Measurements from ENCODE around the gene SERPING1.
"Not testable (repeated sequence)": the region's sequence is repeated elsewhere in the genome, so short reads cannot be mapped to it uniquely, and the experiment has no call there.

Gene SERPING1

DNA sequence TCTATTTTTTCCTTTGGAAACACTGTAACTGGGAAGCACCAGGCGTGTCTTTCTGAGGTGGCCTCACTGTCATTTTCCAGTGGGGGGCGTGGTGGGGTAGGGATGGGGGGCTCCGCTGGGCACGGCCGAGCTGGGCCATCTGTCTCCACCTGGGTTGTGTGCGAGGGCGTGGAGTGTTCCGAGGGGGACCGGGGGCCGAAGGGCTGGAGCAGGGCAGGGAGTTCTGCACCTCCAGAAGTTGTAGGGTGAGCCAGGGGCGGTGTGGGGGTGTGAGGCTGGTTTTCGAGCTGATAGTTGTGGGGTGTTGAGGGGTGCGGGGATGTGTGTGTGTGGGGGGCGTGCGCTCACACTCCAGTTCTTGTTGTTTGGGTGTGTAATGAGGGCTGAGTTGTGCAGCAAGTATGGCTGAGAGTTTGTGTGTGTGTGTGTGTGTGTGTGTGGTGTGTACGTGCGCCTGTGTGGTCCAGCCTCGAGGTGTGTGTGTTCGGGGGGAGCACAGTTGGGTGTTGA lies 41.4 kb downstream of the SERPING1 start:
- no peak for DNase-seq

DNA sequence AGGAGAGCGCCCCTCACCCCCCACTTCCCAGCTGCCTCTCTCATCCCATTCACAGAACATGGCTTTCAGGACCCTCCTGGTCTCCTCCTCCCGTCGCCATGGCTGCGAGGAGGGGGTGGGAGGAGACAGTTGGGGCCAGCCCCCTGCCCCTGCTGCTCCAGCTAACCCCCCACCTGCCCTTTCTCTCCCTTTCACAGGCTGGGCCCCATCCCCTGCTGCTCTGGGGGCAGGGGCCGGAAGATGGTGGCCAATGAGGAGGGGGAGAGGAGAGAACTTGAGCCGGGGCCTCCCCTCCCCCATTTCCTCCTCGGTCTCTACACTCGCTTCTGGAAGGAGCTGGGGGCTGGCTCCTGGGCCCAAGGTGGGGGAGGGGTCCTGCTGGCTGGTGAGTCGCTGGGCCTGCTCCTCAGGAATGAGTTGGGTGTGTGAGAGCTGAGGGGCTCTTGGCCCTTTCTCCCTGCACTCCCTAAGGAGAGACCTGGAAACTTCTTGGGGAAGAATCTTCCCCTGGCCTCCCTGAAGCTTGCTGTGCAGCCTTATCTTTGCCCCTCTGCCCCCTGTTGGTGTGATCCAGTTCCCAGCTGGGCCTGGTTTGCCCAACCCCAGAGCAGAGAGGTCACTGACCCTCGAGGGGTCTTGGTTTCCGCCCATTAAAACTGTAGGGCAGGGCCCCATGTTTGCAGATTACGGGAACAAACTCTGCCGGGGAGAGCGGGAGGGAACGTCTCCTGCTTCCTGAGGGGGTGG lies 42.0 kb downstream of the SERPING1 start:
- no peak for DNase-seq

- no peak for DNase-seq
These were observed 42.7 kb downstream of the SERPING1 start for GRCh38 chr11:57640068-57640800.

DNA sequence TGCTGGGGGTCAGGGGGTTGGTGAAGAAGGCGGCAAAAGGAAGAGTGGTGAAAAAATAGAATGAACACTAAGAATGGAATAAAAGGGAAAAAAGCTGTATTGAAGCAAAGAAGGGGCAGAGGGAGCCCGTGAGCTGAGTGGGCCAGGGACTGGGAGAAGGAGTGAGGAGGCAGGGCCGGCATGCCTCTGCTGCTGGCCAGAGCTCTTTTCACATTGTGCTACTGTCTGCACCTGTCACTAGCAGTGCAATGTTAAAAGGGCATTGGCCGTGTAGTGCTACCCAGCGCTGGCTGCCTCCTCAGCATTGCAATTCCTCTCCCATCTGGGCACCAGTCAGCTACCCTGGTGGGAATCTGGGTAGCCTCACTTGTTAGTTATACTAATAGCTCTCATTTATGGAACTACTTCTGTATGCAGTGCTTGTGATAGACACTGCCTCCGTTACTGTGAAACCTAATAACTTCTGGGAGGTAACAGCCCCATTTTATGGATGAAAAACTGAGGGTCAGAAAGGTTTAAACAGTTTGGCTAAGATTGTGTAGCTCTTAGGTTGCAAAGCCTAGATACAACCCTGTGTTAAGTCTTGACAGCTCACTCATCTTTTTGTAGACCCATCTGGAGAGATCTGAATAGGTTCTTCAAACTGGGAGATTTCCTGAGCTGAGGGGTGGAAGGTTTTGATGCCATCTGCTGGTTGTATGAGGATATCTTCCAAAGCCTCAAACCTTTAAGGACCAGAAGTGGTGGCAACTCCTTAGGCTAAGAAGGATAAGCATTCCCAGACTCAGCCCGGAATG lies 43.7 kb downstream of the SERPING1 start:
- peak; percentile 70 for DNase-seq

DNA sequence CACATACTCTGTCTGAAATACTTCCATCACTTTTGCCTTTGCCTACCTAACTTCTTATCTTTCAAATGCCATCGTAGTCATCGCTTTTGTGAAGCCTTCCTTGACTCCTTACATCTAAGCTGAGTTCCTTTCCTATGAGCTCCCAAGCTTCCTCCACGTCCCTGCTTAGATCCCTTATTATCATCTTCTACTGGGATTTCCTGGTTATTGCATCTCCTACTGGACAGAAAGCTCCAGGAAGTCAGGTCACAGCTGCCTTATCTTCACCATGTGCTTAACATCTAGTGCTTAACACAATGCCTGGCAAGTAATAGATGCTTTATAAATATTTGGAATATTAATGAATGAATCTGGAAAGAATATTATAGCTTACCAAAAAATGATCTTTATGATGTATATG lies 46.3 kb downstream of the SERPING1 start:
- no peak for DNase-seq

DNA sequence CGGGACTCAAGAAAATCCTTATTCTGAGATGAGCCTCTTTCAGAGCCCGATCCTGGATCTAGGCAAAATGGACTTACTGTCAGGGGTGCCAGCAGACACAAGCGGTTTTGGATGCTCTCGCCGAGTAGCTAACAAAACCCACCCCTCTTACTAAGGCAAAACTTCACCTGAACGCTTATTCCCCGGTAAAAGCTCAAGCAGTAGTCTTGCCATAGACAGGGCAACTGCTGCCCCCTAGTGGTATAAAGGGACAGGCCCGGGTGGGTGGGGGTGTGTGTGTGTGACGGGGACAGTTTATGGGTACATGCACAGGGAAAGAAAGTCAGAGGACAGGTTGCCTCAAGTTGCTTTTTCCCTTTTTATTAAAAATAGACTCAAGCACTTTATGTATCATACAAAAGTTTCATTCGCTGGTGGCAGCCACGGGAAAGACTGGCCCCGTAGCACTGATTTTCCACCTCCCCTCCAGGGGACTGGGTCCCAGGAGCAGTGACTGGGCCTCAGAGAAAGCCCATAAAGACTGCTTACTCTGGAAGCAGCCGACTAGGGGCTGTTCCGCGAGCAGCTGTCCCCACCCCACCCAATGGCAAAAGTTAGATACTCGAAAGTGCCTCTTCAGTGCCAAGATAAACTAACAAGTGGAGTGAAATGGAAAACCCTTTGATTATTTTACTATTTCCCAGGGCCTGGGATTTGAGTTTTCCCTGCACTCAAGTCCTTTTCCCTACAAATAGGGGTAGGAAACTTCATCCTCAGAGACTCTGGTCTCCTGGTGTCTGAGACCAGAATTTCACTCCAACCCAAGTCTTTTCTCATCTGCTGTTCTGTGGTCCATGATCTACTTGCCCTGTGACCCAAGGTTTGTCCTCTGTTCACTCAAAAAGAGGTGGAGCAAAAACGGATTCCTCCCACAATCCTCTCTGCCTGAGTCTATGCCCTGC lies 47.5 kb downstream of the SERPING1 start:
- peak; percentile 87 for DNase-seq

GRCh38 chr11:57645689-57646085 lies 48.2 kb downstream of the SERPING1 start:
- DNase-seq = no peak

DNA sequence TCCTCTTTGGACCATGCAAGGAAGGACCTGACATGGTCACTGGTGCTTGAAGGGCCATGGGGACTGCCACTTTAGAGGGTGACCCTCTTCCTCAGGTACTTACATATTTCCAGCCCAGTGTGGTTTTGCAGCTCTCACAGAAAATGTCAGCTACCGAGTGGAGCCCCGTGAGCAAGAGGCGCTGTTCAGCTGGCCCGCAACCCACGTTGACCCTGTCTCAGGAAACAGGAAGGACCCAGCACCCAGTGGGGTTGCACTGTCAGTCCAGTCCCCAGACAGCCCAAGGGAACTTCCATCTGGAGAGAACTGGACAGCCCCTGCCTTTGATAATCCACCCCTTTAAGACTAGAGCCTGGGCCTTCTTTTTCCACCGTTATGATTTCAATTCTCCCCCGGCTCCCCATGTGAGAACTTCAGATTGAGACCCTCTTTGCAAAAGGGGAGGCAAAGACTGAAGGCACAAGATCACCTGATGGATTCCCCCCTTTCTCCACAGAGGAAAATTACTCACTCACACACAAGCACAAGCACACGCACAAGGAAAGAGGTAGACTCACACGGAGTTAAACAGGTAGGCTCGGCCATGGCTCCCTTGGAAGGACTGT lies 48.8 kb downstream of the SERPING1 start:
- peak; percentile 75 for DNase-seq

- DNase-seq = no peak
These were observed 49.4 kb downstream of the SERPING1 start for GRCh38 chr11:57646799-57647303.

DNA sequence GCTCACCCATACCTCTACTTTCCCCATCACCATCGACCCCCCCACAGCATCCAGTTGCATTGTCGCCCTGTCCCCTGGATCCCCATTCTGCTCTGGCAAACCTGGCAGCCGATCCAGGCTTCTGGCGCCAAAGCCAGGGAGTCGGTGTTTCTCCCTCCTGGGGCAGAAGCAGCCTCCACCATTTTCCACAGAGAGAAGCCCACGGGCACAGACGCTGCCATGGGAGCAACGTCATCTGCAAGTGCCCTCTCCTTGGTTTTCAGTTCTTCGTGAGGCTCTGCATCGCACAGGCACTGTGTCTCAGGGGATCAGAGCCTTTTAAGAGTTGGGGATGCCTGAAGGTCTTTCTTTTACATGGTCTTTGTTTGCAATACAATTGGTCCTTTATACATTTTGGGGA lies 49.9 kb downstream of the SERPING1 start:
- no peak for DNase-seq

DNA sequence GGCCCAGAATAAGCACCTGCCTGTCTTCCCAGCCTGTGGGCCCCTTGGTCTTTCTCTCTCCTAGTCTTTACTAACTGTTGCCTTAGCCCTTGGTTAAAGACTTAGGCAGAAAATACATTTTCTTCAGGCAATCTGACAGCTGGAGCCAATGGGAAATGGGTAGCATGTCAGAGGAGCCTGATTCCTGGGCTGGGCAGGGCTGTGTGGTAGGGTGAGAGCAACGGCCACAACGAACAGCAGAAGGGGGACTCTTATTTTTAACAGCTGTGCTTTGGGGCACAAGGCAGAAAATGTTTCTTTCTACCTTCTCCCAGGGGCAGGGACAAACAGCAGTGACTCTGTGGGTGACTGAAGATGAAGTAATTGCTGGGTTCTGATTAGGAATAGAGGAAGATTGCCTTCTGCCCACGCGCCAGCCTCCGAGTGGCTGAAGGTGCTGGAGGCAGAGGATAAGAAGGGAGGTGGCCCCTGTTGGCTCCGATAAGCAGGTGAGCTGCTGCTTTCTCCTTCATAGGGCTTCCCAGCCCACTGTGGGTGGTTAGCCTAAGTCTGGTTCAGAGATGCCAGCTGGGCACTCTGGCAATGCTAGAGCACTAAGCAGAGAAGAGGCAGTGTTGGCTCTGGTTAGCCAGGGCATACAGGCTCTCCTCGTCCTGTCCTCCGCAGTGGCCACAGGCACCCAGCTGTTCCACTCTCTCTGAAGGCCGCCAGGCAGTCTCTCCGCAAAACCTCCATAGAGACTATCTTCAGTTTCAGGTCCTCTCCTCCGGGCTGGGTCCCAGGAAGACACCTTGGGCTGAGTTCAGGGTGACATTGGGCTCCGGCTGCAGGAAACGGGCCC lies 50.7 kb downstream of the SERPING1 start:
- peak; percentile 65 for DNase-seq

DNA sequence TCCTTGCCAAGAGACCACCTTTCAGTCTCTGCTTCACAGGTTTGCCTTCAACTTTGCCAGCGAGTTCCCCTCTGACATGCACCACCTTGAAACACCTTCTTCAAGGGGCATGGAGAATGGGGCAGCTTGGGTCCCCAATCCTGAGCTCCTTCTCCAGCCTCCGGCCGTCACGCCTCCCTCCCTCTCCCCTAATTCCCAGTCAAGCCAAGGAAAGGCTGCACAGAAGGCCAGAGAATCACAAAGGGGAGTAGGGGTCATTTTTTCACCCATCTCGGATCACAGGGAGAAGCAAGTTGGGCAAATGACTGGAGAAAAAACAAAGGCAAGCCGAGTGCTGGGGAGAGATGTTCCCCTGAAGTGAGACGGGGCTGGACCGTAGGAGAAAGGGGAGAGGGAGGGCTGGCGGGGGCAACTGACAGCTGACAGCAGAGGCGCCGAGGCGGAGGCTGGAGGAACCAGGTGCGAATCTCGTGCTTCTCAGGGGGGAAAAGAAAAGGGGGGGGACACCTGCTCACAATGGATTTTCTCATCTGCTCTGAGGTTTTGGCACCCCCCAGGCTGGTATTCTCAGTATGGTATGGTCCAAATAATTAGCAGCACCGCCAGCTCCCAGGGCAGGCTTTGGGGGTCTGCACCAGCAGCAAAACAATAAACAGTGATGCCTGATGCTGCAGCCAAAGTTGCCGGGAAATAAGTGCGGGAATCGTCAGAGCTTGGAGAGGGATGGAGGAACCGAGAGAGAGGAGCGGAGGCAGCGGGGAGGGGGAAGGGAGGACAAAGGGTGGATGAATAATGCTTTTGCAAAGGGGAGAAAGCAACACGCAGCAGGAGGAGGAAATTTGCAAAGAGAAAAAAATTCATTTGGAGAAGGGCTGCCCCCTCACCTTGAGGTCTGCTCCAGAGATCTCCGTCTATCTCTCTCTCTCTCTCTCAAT lies 51.6 kb downstream of the SERPING1 start:
- peak; percentile 68 for DNase-seq

DNA sequence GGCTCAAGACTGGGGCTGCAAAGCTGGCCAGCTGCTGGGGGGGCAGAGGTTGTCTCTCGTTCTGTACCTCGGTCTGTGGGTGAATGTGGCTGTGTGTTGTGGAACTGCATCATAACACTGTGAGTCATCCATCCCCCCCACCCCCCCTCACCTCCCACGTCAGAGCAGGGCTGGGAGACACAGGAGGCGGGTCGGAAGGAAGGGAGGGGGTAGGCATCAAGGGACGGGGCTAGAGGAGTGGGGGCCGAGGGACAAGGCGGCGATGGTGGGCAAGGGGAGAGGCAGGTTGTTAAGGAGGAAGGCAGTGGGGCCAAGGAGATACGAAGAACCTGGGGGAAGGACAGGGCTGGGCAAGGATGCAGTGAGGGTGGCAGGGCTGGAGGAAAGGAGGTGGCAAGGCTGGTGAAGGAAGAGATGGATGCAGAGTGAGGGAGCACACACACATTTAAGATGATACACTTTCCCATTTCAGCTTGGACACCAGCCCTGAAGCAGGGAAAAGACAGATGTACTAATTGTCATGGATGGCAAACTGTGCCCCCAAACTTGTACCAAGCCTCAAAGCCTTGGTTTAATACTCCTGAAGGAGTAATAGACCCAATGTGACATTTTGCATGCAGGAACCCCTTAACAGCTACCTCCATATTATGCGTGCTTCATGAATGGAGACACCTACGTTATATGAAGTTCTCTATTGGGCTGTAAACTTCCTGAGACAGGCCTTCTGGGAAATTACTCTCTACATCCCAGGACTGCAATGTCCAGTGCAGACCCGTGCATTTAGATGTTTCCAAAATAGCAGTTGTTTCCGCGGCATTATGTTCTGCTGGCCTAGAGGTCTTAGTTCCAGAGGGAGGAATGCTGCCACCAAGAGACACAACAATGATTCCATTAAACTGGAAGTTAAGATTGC lies 52.6 kb downstream of the SERPING1 start, which contains the start of gene YPEL4:
Gene YPEL4 (minus strand): TSS at position 87 of the 913 bp plus-strand sequence. CDS start 2,805 bp downstream, outside the sequence.
- DNase-seq = peak; percentile 75

DNA sequence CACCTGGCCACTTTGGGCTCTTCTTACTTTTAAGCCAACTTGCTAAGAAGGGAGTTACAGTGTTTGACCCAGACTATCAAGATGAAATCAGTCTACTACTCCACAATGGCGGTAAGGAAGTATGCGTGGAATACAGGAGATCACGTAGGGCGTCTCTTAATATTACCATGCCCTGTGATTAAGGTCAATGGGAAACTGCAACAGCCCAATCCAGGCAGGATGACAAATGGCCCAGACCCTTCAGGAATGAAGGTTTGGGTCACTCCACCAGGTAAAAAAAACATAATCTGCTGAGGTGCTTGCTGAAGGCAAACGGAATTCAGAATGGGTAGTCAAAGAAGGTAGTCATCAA lies 53.2 kb downstream of the SERPING1 start:
- no peak for DNase-seq

DNA sequence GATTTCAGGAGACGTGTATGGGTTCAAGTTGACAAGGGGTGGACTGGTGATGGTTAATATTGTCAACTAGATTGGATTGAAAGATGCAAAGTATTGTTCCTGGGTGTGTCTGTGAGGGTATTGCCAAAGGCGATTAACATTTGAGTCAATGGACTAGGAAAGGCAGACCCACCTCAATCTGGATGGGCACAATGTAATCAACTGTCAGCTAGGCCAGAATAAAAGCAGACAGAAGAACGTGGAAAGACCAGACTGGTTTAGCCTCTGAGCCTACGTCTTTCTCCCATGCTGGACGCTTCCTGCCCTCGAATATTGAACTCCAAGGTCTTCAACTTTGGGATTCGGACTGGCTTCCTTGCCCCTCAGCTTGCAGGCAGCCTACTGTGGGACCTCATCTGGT lies 53.9 kb downstream of the SERPING1 start:
- DNase-seq = no peak

GRCh38 chr11:57652230-57652629 lies 54.7 kb downstream of the SERPING1 start:
- not testable (repeated sequence) for DNase-seq

- DNase-seq = no peak
These were observed 55.2 kb downstream of the SERPING1 start for GRCh38 chr11:57652662-57653061.

GRCh38 chr11:57653163-57653562 lies 55.7 kb downstream of the SERPING1 start:
- no peak for DNase-seq
